Vagina (tissue), 2 donors: Measurements from ENCODE around the gene MYO3B.

Source experiments
- POLR2AphosphoS5 ChIP-seq, 2 donors: sonication (generic); formaldehyde crosslinking; IDR thresholded peaks; one replicate each; pipeline ENCODE4 v1.9.0; 2017; ENCODE audit warnings: antibody characterized with exemption in 2 of 2, mild to moderate bottlenecking in 2 of 2, low read depth in 1 of 2; ENCODE audit not compliant: insufficient read depth in 1 of 2
- TF ChIP-seq, protein P1 (sequence below), 3 experiments: fragments of 450-650 bp in 2 of 3; fragments of 200-600 bp in 1 of 3; sonication (generic) in 1 of 3; IDR thresholded peaks; one replicate each; pipeline ENCODE4 v1.5.1; 2017 to 2019; ENCODE audit warnings: antibody characterized with exemption in 3 of 3, mild to moderate bottlenecking in 2 of 3, moderate library complexity in 2 of 3

GRCh38 chr2:170579511-170579910 is 401.6 kb downstream of the MYO3B start:
- TF ChIP-seq, protein P1, sequence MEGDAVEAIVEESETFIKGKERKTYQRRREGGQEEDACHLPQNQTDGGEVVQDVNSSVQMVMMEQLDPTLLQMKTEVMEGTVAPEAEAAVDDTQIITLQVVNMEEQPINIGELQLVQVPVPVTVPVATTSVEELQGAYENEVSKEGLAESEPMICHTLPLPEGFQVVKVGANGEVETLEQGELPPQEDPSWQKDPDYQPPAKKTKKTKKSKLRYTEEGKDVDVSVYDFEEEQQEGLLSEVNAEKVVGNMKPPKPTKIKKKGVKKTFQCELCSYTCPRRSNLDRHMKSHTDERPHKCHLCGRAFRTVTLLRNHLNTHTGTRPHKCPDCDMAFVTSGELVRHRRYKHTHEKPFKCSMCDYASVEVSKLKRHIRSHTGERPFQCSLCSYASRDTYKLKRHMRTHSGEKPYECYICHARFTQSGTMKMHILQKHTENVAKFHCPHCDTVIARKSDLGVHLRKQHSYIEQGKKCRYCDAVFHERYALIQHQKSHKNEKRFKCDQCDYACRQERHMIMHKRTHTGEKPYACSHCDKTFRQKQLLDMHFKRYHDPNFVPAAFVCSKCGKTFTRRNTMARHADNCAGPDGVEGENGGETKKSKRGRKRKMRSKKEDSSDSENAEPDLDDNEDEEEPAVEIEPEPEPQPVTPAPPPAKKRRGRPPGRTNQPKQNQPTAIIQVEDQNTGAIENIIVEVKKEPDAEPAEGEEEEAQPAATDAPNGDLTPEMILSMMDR (IDR thresholded peaks at IDR 0.05), result no peak
- no peak for TF ChIP-seq POLR2AphosphoS5 (IDR thresholded peaks at IDR 0.05; ENCODE audit: insufficient read depth in 1 of 2, low read depth in 1 of 2)
